Fibroblast of lung (primary cell): ENCODE data around the gene EVI5.

Experiments used
- CTCF ChIP-seq, 2 donors: IDR thresholded peaks in 1 of 2; conservative IDR thresholded peaks in 1 of 2; 1 replicate in 1 of 2; 2 replicates in 1 of 2; pipeline ENCODE4 v1.5.1; 2011 to 2012; ENCODE audit warnings: low read length in 2 of 2, control low read depth in 1 of 2, inconsistent platforms in 1 of 2, low read depth in 1 of 2, mild to moderate bottlenecking in 1 of 2
- EZH2 ChIP-seq: IDR thresholded peaks from 2 replicates; pipeline ENCODE4 v1.5.1; 2012; ENCODE audit warnings: low read length, control low read depth, mild to moderate bottlenecking; ENCODE audit errors: missing control alignments

GRCh38 chr1:92515796-92516201 is 269.1 kb downstream of the EVI5 start:
- no peak for TF ChIP-seq CTCF (conservative IDR thresholded peaks at IDR 0.05 in 1 of 2, IDR thresholded peaks at IDR 0.05 in 1 of 2; ENCODE audit: low read depth in 1 of 2, low read length in 2 of 2)
- no peak for TF ChIP-seq EZH2
